LoVo (cell line): Measurements from ENCODE around the gene TWF2.

ENCODE experiments used
- DNase-seq: peaks from one replicate; pipeline ENCODE4 v3.0.0-alpha.2; 2016; ENCODE audit warnings: low spot score

The TWF2 gene

DNA sequence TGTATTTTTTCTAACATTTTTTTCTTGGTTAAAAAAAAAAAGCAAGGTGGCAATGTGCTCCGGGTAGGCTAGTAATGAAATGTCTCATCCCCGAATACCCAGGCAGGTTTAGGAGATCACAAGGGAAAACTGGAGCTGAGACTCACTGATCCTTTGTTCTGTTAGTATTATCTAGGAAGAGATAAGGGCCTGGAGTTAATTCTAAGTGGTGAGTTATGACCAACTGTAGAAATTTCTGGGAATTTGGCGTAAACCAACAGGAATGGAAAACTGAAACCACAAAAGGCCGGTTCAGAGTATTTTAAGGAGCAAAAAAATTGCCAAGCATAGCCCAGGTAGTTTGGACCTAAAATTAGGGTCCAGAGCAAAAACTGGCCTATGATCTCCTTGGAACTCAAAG lies 19.0 kb upstream of the TWF2 start:
- no peak for DNase-seq

GRCh38 chr3:52256622-52257021 lies 17.7 kb upstream of the TWF2 start:
- DNase-seq = no peak

- no peak for DNase-seq
Measured at GRCh38 chr3:52256159-52256558, 17.2 kb upstream of the TWF2 start.

GRCh38 chr3:52254608-52255007 lies 15.7 kb upstream of the TWF2 start:
- DNase-seq = no peak

DNA sequence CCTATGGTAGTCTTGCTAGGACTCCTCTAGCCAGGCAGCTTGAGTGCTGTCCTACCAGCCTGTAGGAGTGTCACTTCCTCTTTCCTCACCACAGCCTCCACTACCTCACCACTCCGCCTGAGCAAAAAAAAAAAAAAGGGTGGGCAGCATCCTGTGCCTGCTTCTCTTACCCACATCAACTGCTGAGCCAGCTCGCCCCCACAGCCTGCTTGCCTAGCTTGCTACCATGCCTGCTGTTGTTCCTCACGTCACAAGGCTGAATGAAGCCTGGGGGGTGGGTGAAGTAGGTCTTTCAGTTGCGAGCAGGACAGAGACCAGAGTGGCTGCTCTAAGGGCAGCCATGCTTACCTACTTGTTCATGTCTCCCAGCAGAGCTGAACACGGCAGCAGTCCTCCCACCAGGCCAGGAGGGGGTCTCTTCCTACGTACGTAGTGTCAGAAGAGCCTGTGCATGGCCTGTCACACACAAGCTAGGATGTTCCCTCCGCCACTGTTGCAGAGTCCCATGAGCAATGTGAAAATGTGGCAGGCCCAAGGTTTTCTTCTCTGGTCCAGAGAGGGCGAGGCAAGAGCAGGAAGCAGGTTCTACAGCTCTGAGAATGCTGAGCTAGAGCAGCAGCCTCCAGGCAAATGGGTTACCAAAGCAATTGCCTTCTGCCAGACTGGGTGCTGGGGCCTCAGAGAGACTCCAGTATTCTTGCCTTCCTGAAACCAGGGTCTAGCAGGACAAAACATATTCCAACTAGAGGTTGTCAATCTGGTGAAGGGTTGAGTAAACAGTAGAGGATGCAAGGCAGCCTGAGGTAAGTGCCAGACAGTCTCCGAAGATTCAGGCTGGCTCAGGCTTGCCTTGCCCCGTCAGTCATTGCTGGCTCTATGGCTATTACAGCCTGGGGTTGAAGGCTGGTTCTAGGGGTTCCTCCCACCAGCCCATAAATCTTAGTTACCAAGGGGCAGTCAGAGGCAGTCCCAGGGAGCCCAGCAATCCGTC lies 14.7 kb upstream of the TWF2 start:
- DNase-seq = no peak

DNA sequence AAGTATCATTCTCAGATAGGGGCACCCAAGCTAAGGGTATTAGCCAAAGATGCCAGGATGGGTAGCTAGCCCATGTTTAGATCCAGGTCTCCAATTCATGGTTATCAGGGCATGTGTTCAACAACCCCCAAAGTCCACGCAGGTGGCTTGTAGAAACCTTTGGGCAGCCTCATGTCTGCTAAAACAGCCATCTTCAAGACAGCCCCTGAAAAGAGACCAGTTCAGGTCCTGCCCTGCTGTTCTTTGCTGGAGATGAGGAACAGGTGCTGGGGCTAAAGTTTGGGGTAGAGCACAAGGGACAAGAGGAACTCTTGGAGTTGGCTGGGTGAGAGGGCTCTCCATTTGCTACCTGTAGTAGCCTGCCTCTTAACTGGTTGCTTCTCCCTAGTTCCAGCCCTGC lies 11.2 kb upstream of the TWF2 start:
- DNase-seq = no peak

GRCh38 chr3:52249683-52250082 lies 10.7 kb upstream of the TWF2 start:
- no peak for DNase-seq

DNA sequence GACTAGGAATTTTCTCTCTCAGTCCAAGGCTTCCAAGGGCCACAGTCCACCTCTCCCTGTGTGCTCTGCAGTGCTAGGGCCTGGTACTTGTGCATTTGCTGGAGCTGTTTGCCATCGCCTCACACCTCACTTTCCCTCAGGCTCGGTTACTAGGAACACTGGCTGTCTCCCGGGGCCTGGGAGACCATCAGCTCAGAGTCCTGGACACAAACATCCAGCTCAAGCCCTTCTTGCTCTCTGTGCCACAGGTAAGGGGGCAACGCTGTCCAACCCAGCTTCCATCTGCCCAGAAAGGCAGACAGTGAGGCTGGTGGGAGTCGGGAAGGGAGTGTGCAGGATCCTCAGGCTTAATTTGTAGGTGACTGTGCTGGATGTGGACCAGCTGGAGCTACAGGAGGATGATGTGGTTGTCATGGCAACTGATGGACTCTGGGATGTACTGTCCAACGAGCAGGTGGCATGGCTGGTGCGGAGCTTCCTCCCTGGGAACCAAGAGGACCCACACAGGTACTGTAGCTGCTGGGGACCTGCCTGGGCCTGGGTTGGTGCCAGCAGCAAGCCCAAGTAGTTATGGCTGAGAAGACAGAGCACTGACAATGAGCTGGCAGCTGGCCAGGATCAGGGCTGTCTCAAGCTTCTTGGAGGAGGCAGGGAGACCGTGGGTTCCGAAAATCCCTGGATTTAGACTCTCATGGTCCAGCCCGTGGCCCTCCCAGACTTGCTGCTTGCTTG lies 10.0 kb upstream of the TWF2 start:
- DNase-seq = no peak

- DNase-seq = no peak
Measured at GRCh38 chr3:52248165-52248541, 9.2 kb upstream of the TWF2 start.

DNA sequence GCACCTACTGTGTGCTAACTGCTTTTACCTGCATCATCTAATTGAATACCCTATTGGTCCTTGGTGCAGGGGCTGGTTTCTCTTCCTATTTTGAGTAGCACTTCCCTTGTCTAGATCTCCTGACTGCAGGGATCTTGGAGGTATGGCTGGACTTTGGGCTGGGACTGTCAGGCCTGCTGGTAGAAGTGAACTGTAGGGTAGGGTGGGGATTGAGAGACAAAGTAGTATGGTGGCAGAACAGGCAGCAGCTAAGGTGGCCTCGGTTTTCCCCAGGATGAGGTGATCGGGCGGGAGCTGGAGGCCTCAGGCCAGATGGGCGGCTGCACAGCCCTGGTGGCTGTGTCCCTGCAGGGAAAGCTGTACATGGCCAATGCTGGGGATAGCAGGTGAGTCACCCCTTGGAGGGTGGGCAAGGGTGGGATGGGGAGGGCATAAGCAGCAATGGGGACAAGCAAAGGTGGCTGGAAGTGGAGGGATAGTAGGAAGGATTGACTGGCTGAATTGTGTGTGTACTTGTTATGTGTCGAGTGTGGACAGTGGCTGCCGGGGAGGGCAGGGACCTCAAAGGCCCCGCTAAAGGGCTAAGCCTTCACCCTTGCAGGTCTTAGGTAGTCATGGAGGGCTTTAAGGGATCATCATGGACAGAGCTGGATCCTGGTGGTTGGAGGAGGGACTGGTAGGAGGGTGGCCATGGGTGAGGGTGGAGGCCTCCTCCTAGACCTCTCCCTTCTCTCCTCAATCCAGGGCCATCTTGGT lies 8.6 kb upstream of the TWF2 start:
- no peak for DNase-seq

DNA sequence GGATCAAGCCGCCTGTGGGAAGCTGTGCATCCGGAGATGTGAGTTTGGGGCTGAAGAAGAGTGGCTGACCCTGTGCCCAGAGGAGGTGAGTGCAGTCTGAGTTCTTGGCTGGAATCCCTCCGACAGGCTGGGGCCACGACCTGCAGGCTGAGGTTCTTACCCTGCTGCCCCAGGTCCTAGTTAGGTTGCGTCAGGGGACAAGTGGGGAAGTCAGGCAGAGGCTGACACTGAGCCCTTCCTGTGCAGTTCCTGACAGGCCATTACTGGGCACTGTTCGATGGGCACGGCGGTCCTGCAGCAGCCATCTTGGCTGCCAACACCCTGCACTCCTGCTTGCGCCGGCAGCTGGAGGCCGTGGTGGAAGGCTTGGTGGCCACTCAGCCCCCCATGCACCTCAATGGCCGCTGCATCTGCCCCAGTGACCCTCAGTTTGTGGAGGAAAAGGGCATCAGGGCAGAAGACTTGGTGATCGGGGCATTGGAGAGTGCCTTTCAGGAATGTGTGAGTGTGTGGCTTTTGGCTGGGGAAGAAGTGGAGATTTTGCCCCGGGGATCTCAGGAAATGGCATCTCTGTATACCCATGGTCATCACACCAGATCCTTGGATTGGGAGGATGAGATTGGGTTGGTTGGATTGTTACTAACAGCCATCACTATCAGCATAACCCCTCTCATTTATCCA lies 7.9 kb upstream of the TWF2 start:
- DNase-seq = no peak

GRCh38 chr3:52246264-52246620 lies 7.3 kb upstream of the TWF2 start:
- DNase-seq = no peak

DNA sequence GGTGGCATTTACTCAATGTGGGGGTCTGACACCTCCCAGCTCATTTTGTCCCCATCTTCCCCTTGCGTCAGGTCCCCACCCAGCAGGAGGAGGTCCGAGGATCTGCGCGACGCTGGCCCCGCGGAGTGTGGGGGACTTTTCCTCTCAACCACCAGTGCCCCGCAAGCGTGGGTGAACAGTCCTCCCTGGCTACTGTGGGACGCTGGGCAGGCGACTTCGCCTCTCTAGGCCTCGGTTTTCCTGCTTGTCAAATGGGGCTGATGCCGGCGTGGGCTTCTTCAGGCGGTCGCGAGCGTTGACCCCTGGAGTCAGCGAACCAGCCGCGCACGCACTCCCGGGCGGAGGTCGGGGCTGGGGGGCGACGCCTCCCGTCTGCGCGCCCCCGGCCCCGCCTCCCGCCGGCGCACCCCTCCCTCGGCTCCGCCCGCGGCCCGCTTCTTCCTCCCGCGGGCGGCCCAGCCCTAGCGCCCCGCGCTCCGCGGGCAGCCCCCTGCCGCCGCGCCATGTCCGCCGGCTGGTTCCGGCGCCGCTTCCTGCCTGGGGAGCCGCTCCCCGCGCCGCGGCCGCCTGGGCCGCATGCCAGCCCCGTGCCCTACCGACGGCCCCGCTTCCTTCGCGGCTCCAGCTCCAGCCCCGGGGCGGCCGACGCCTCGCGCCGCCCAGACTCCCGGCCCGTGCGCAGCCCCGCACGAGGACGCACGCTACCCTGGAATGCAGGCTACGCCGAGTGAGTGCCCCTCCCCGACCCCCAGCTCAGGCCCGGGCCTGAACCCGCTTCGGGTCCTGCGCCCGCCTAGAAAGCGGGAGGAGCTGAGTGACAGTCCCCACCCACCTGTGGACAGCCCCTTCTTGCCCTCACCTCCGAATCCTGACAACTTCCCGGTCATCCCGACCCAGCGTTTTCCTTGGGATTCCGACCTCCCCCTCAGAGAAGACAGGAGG lies 6.6 kb upstream of the TWF2 start, which contains the start of gene PPM1M:
TSS of gene PPM1M (plus strand) at position 438 of the 942 bp plus-strand sequence. CDS start at position 504, 66 bp downstream.
- peak; percentile 43 for DNase-seq

- DNase-seq = peak; percentile 28
Measured at GRCh38 chr3:52243791-52244628, 5.1 kb upstream of the TWF2 start.

DNA sequence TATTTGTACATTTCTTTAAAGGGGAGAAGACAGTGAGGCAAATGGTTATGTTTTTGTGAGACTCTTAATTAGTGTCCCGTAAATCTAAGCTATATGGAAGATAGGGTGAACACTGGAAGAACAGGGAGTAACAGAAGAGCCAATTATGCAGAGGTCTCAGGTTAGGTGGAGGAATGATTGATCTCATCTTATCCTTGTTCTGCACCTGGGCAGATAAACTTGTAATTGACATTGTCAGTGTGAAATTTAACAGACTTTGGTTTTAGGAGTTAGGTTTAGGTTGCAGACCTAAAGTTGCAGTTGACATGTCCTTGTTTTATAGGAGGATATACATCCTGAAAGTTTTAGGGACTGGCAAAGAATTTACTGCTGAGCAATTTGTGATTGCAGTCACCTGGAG lies 3.1 kb upstream of the TWF2 start:
- DNase-seq = no peak

DNA sequence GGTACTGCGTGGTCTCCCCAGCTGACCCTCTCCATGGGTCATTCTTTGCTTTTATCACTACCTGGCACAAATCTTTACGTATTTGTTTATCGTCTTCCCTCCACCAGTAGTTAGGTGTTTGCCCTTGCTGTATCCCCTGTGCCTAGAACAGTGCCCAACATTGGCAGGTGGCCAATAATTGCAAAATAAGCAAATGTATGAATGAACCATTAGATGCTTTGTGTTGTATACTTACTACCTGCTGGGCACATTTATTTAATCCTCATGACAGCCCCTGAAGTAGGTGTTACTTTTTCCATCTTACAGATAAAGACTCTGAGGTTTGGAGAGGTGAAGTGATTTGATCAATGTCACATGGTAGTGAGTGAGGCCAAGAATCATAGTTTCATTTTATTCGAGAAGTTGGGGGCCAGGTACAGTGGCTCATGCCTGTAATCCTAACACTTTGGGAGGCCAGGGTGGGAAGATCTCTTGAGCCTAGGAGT lies 2.0 kb upstream of the TWF2 start:
- DNase-seq = no peak

DNA sequence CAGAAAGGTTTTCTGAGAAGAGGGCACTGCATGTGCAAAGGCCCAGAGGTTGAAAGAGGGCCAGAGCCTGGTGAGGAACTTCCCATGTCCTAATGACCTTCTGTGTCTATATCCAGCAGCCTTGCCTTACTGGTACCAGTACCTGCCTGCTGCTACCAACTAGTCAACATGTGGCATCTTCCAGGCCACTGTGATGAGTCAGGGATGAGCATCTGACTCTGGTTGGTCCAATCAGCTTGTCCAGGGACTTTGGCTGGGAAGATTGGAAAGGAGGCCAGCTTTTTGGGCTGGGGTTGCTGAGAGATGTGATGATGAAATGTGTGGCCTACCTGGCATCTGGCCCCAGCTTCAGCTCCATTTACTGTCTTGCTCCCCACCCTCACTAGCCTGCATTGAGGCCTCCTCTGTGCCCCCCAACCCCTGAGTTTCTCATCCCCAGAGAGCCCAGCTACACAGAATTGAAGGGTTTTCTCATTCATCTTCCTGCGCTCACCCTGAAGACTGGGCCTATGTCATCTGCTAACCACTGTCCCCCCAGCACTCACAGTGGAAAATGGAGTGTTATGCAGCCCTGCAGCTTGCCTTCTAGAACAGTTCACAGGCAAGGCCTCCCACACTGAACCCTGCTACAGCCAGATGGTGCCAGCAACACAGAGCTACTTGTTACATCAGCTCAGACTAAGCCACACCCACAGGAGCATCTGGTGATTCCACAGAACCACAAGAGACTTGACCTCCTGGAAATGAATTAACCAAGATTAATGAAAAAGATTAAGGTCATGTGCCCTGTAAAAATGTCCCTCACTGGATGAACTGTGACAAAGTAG lies 1.3 kb upstream of the TWF2 start:
- peak; percentile 49 for DNase-seq

DNA sequence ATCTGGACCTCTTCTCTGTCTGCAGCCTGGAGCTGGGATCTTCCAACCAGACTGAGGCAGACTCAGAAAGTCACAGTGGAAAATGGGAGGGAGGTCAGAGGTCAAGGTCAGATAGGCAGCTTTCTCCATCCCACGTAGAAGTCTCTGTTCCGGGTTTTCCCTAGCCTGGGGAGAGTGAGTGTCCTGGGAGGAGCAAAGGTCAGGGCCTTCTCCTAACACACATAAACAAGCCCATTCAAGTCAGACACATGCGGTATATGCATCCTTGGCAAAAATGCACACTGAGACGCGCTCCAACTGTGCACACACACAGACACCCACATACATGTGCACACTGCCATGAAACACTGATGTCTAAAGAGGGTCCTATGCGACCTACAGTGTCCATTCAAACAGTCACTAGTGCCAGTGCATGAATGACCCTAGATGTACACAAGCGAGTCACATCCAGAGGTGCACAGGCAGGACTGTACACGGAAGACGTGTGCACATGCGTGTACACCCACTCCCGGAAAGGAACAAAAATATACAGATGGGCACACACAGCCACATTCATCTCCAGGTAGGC lies 681 bp downstream of the TWF2 start:
- no peak for DNase-seq
